ENCODE measurements around the gene FAM181B. TPM values are rescaled to one million over a fixed set of nuclear protein-coding genes. Genes with fewer than 3 reads are reported as not detected.

Gene FAM181B
- total RNA-seq, 4 donors from 2014 or later, result 0.07 to 0.11 TPM; not detected in 2

DNA sequence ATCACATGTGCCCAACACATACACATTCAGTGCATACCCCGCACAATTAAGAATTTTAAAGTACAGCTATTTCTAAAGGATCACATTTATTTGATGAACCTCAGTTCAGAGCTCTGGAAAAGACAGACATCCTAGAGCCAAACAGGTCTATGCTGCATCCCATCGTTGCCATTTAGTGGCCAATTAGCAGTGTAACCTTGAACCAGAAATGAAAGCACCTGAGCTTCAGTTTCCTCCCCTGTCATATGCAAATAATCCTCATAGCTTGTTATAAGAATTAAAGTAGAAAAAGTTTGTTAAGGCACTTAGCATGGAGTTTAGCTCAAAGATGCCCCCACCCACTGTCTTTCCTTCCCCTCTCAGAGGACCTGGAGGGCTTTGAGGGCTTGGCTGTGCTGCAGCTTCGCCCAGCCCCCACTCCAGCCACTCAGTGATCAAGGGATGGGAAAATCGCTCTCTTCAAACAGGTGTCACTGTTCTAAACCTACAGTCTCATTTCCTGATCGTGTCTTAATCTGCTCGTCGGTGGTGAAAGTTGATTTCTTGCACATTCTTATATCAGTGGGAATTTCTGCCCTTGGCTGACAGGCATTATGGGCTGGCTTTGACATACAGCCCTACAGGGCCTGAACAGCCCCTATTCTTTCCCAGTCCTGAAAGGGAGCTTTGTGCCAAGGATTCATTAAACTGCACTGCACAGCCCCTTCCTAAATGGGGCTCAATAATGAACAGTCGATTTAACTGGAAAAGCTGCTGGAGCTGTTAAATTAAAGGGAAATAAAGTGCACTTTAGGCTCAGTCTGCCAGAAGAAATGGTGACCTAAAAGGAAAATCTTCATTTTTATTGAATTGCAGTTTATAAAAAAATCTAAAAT lies 23.3 kb upstream of the FAM181B start:
- Histone ChIP-seq H3K9me3 (no peaks in the 10 kb centered on the region), H3K4me1 (no peaks in the 10 kb centered on the region), H3K36me3 (no peaks in the 10 kb centered on the region), H3K4me3 (no peak overlapping the region), H3K27me3 (no peaks in the 10 kb centered on the region), H3K27ac (no peak overlapping the region)
- in situ Hi-C loops (cut with MboI; ENCODE audit: low sequenced_read_pairs in 4 of 4), result no loop called here
- DNase-seq (no peak), ATAC-seq (no peak)
- intact Hi-C loops (cut with DNase I; ENCODE audit: low total_unique reads), result no loop called here
- TF ChIP-seq, protein P1, sequence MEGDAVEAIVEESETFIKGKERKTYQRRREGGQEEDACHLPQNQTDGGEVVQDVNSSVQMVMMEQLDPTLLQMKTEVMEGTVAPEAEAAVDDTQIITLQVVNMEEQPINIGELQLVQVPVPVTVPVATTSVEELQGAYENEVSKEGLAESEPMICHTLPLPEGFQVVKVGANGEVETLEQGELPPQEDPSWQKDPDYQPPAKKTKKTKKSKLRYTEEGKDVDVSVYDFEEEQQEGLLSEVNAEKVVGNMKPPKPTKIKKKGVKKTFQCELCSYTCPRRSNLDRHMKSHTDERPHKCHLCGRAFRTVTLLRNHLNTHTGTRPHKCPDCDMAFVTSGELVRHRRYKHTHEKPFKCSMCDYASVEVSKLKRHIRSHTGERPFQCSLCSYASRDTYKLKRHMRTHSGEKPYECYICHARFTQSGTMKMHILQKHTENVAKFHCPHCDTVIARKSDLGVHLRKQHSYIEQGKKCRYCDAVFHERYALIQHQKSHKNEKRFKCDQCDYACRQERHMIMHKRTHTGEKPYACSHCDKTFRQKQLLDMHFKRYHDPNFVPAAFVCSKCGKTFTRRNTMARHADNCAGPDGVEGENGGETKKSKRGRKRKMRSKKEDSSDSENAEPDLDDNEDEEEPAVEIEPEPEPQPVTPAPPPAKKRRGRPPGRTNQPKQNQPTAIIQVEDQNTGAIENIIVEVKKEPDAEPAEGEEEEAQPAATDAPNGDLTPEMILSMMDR (IDR thresholded peaks at IDR 0.05 in 4 of 5, conservative IDR thresholded peaks at IDR 0.05 in 1 of 5), result no peak
- TF ChIP-seq POLR2A (IDR thresholded peaks at IDR 0.05), result no peak

DNA sequence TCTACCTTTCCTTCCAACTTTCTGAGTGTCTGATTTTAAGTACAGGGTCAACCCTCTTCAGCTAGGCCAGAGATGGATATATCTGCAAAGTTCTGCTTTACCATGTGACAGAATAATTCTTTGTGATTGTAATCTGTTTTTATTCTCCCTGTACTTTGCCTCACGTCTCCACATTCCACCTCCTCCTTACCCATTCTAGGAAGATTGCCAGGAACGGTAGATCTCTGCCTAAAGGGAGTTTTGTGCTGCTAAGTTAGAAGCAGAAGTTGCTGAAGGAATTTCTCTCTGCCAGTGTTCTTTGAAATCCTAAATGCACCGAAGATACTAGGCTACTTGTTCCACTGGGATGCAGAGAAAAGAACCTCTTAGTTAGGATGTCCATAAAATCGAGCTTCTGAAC lies 20.7 kb upstream of the FAM181B start:
- TF ChIP-seq POLR2A (IDR thresholded peaks at IDR 0.05), result no peak
- TF ChIP-seq, protein P1 (IDR thresholded peaks at IDR 0.05 in 4 of 5, conservative IDR thresholded peaks at IDR 0.05 in 1 of 5), result no peak
- Histone ChIP-seq H3K27me3 (no peaks in the 10 kb centered on the region), H3K4me1 (no peaks in the 10 kb centered on the region), H3K4me3 (no peak overlapping the region), H3K9me3 (no peaks in the 10 kb centered on the region), H3K36me3 (no peaks in the 10 kb centered on the region), H3K27ac (no peak overlapping the region)
- intact Hi-C loops (cut with DNase I; ENCODE audit: low total_unique reads) (no loop called here), in situ Hi-C loops (cut with MboI; ENCODE audit: low sequenced_read_pairs in 4 of 4) (no loop called here)
- DNase-seq (no peak), ATAC-seq (no peak)

DNA sequence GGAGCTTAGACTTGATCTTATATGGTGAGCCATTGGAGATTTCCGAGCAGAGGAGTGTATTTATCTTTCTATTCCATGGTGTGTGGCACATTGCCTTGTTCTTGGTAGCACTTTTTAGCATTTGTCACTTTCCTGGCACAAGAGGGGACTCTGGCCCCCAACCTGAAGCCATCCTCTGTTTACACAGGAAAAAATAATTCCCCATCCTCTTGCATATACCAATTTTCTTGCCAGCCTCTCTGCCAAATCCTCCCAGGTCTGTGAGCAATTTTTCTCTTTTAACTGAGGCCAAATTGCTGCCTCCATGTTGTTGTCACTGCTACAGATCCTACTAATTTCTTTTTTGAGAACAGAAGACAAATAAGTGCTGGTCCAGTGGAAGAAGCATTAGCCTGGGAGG lies 20.3 kb upstream of the FAM181B start:
- Histone ChIP-seq H3K9me3 (no peaks in the 10 kb centered on the region), H3K4me1 (no peaks in the 10 kb centered on the region), H3K27ac (no peak overlapping the region), H3K4me3 (no peak overlapping the region), H3K27me3 (no peaks in the 10 kb centered on the region), H3K36me3 (no peaks in the 10 kb centered on the region)
- ATAC-seq (no peak), DNase-seq (no peak)
- intact Hi-C loops (cut with DNase I; ENCODE audit: low total_unique reads), result no loop called here
- no peak for TF ChIP-seq POLR2A (IDR thresholded peaks at IDR 0.05)
- TF ChIP-seq, protein P1 (IDR thresholded peaks at IDR 0.05 in 4 of 5, conservative IDR thresholded peaks at IDR 0.05 in 1 of 5), result no peak
- in situ Hi-C loops (cut with MboI; ENCODE audit: low sequenced_read_pairs in 4 of 4), result no loop called here

DNA sequence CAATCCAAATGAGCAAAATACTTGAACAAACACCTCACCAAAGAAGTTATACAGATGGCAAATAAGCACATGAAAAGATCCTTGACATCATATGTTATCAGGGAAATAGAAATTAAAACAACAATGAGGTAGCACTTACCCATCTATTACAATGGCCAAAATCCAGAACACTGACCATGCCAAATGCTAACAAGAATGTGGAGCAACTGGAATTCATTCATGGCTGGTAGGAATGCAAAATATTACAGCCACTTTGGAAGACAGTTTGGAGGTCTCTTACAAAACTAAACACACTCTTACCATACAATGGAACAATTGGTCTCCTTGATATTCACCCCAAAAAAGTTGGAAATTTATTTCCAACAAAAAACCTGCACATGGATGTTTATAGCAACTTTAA lies 19.1 kb upstream of the FAM181B start:
- TF ChIP-seq, protein P1 (IDR thresholded peaks at IDR 0.05 in 4 of 5, conservative IDR thresholded peaks at IDR 0.05 in 1 of 5), result no peak
- no peak for TF ChIP-seq POLR2A (IDR thresholded peaks at IDR 0.05)
- intact Hi-C loops (cut with DNase I; ENCODE audit: low total_unique reads) (no loop called here), in situ Hi-C loops (cut with MboI; ENCODE audit: low sequenced_read_pairs in 4 of 4) (no loop called here)
- no peak for DNase-seq
- no peaks in the 10 kb centered on the region for H3K27me3 ChIP-seq
- H3K9me3 ChIP-seq, result no peaks in the 10 kb centered on the region
- H3K27ac ChIP-seq, result no peak overlapping the region
- H3K36me3 ChIP-seq, result no peaks in the 10 kb centered on the region
- no peaks in the 10 kb centered on the region for H3K4me1 ChIP-seq
- H3K4me3 ChIP-seq, result no peak overlapping the region
- ATAC-seq, result no peak

Measured in gastrocnemius medialis (tissue), 4 donors.